Measurements from ENCODE around the gene ALG1.
"Not testable (repeated sequence)": the region's sequence is repeated elsewhere in the genome, so short reads cannot be mapped to it uniquely, and the experiment has no call there.

ALG1 gene

GRCh38 chr16:5098221-5099159 lies 26.8 kb downstream of the ALG1 start:
- peak; percentile 71 for DNase-seq (ENCODE audit: low spot score)

DNA sequence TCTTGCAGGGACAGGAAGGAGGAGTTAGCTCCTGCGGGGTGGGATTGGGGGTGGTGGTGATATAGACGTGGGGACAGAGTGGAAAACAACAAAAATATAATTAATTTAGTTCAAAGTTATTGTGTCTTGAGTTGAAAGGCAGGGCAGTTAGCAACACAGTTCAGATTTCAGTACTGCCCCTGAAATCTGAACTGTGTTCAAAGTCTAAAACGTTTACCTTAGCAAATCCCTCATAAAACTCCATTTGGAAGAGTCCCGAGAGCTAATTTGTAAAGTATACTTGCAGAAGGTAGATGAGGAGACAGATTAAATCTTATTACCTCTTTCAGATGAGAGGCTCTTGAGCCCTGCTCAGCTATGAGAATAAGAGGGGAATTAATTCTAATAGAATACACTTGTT lies 27.5 kb downstream of the ALG1 start:
- DNase-seq (ENCODE audit: low spot score): not testable (repeated sequence)

DNA sequence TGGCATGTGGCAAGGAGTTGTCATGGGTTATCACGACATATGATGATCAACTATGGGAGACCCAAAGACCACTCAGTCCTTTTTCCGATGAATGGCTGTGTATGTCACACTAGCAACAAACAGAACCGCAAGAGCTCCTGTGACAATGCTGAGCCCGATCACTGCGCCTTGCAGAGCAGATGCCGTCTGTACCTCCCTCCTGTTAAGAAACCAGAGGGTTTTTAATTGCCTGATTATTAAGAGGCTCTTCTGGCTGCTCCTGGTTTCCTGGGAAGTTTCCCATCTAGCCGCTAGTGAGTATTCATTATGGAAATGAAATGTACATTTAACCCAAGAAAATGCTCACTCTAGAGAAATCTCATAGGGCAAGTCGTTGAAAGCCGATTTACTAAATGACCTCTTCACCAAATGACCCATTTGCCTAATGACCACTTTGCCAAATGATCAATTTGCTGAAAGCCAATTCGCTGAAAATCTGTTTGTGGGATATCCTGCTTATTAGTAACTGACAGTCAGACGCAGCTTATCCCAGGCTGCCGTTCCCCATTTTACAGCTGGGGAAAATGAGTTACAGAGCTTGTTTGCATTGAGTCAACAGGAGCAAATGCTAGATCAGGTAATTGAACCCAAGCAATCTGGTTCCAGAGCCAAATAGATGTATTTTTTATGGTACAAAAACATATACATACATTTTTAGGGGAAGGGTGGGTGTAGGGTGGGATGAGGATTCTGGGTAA lies 31.8 kb downstream of the ALG1 start:
- DNase-seq (ENCODE audit: low spot score): not testable (repeated sequence)

- not testable (repeated sequence) for DNase-seq (ENCODE audit: low spot score)
Measured at GRCh38 chr16:5105039-5105438, 33.4 kb downstream of the ALG1 start.

GRCh38 chr16:5108505-5109158 lies 37.0 kb downstream of the ALG1 start:
- DNase-seq (ENCODE audit: low spot score): no peak

GRCh38 chr16:5110933-5111332 lies 39.3 kb downstream of the ALG1 start:
- DNase-seq (ENCODE audit: low spot score): not testable (repeated sequence)

- DNase-seq (ENCODE audit: low spot score): not testable (repeated sequence)
Measured at GRCh38 chr16:5116780-5117295, 45.2 kb downstream of the ALG1 start.

- DNase-seq (ENCODE audit: low spot score): peak; percentile 11
Measured at GRCh38 chr16:5117300-5118087, 45.9 kb downstream of the ALG1 start.

DNA sequence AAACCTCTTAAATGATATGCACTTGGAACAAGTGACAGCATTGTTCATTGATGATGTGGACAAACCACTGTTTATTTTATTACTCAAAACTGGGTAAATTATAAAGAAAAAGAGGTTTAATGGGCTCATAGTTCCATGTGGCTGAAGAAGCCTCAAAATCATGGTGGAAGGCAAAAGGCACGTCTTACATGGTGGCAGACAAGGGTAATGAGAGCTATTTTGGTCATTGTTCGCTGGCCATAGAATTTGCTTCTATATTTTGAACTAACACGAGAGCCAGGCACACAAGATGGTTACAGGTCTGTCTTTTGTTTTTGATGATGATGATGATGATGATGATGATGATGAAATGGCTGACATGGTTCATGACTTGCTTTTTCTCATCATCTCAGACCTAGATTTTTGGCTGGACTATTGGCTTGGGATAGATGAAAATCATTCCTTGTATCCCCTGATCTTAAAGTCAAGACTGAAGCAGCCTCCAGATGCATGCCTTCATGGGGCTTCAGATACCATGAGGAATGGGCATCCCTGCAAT lies 59.9 kb downstream of the ALG1 start:
- not testable (repeated sequence) for DNase-seq (ENCODE audit: low spot score)

DNA sequence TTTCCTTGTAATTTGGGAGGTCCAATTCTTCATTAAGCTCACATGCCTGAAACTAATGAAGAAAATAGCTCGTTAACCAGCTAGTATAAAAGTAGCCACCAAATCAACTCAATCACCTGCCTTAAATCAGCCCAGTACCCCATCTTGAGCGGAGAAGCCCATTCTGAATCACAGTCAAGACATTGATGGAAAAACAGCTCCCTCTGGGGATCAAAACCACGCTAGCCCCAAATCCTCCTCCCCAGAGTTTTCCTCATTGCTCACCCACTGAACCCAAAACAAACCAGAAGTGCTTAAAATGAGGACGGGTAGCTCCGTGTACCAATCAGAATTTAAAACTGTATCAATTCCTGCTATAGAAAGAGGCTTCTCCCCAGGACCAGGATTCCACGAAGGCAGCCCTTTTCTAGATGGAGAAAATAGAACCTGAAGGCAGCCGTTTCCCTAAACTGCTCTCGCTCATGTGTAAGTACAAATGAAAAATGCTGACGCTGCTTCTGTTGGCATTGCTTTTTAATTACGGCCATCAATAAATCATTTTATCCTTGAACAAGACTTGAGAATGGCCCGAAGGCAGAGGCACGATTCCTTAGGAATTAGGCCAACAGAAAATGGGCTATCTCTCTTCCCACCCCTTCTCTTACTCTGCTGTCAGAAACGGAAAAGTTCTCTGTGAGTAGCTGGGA lies 61.4 kb downstream of the ALG1 start:
- DNase-seq (ENCODE audit: low spot score): not testable (repeated sequence)

GRCh38 chr16:5134739-5135452 lies 63.3 kb downstream of the ALG1 start:
- not testable (repeated sequence) for DNase-seq (ENCODE audit: low spot score)
